Heart left ventricle (tissue), 16 donors: Measurements from ENCODE around the gene COL17A1. TPM values are rescaled to one million over a fixed set of nuclear protein-coding genes. Genes with fewer than 3 reads are reported as not detected.
A peak's percentile ranks its signal among the peaks of the same experiment; 100 is the strongest.

Experiments
- ATAC-seq, 4 donors: fragments of 200-7000 bp; cut with Tn5 transposase; one replicate each; pipeline ENCODE4 v1.9.1; 2020 to 2022; ENCODE audit warnings: moderate library complexity in 4 of 4, mild to moderate bottlenecking in 3 of 4, moderate number of reproducible peaks in 1 of 4
- DNase-seq, 5 donors: peaks; one replicate each; pipeline ENCODE4 v3.0.0-alpha.2; 2020
- H3K27ac ChIP-seq, 12 donors: fragments of 200-600 bp; sonication (generic) in 4 of 12; one replicate each; pipeline versions ENCODE4 v1.5.0 to v1.8.0; 2016 to 2022; ENCODE audit warnings: mild to moderate bottlenecking in 2 of 12
- H3K27me3 ChIP-seq, 9 donors: fragments of 200-600 bp; sonication (generic) in 2 of 9; one replicate each; pipeline versions ENCODE4 v1.5.1 to v1.8.0; 2016 to 2022; ENCODE audit warnings: mild to moderate bottlenecking in 3 of 9
- H3K36me3 ChIP-seq, 9 donors: fragments of 200-600 bp; sonication (generic) in 2 of 9; one replicate each; pipeline versions ENCODE4 v1.5.0 to v1.8.0; 2018 to 2022; ENCODE audit warnings: mild to moderate bottlenecking in 2 of 9
- H3K4me1 ChIP-seq, 12 donors: fragments of 200-600 bp; sonication (generic) in 4 of 12; one replicate each; pipeline versions ENCODE4 v1.5.0 to v1.8.0; 2016 to 2022; ENCODE audit warnings: mild to moderate bottlenecking in 3 of 12
- H3K4me3 ChIP-seq, 12 donors: fragments of 200-600 bp; sonication (generic) in 4 of 12; one replicate each; pipeline versions ENCODE4 v1.5.0 to v1.8.0; 2017 to 2022; ENCODE audit warnings: mild to moderate bottlenecking in 9 of 12, moderate library complexity in 4 of 12
- H3K9me3 ChIP-seq, 12 donors: fragments of 200-600 bp; sonication (generic) in 4 of 12; one replicate each; pipeline versions ENCODE4 v1.5.0 to v1.8.0; 2016 to 2022; ENCODE audit warnings: mild to moderate bottlenecking in 1 of 12
- CTCF ChIP-seq, 12 donors: fragments of 200-600 bp; sonication (generic) in 4 of 12; IDR thresholded peaks; one replicate each; pipeline versions ENCODE4 v1.5.0 to v1.8.0; 2018 to 2022; ENCODE audit warnings: antibody characterized with exemption in 12 of 12, mild to moderate bottlenecking in 5 of 12
- POLR2A ChIP-seq, 2 donors: fragments of 450-650 bp; IDR thresholded peaks; one replicate each; pipeline ENCODE4 v1.6.1; 2017; ENCODE audit warnings: antibody characterized with exemption in 2 of 2, mild to moderate bottlenecking in 2 of 2, moderate library complexity in 2 of 2
- WGBS, 4 donors: extraction: QIAGEN DNeasy Blood & Tissue Kit in 2 of 4; methylation state at CpG; one replicate each; pipeline versions ENCODE4 v1.1.5 to v1.1.7; 2013 to 2018; 5-methylcytosine and 5-hydroxymethylcytosine counted together
- intact Hi-C, 10 donors: fragments of 100-400 bp; cut with DNase I; formaldehyde crosslinking; loops; one replicate each; pipeline versions ENCODE4 v1.11.1 to v1.14.2; 2022
- polyA plus RNA-seq, 2 donors: library from polyadenylated mRNA; stranded (reverse); fragments of 200-250 nt; gene quantifications; one replicate each; pipeline ENCODE4 v1.2.3, GENCODE V29; 2013
- total RNA-seq, 9 donors: library from RNA; depleted of rRNA in 2 of 9; stranded (reverse); fragments of >200 nt in 2 of 9; fragmentation: NEBNext Ultra II Directional in 3 of 9; extraction: Animal tissue kit (Norgen Biotek cat#: 25700) in 3 of 9; gene quantifications; one replicate each; pipeline versions ENCODE4 v1.1.0 to v1.2.4, GENCODE V29; 2016 to 2023
- donor health status: ischemic (EF 13 %, LVEDD 7.1; RV severe dilation, severe dysfunction).
- donor health status: healthy with polysubstance abuse.
- donor health status: DM: no; HTN: yes; CAD: no.
- donor health status: DM: no; HTN: no; CAD: no.
- donor health status: ischemic (EF 25% LVEDD 6.9; RV normal size, moderate dysfunction).
- donor health status: ischemic (EF 25% LVEDD 5.7; RV mildly dilated, moderate dysfunction).
- donor health status: healthy.
- donor health status: DM: yes; HTN: yes; CAD: no.
- donor health status: ischemic (EF 35%, LVEDD 5.7; RV mildly dilated, moderate dysfunction).
- donor health status: nonischemic (EF 11% LVEDD 7.7; RV severe dilation, severe dysfunction).
- donor health status: DM: yes; HTN: yes; CAD: no.
- donor health status: PGD.
- donor health status: ischemic (EF 29% LVEDD 5.4; RV normal size, mild dysfunction).
- donor health status: nonischemic (EF 23%, LVEDD 6.1; RV moderate dilation, normal function).

COL17A1 gene
- total and polyA plus RNA-seq, 11 donors: 0.28 to 2.2 (median 0.37) TPM; not detected in 6

GRCh38 chr10:104053201-104053600 is 32.5 kb downstream of the COL17A1 start:
- 92 to 95% (median 93%) methylated on average over 4 of the region's 4 CpGs for WGBS, 4 donors

DNA sequence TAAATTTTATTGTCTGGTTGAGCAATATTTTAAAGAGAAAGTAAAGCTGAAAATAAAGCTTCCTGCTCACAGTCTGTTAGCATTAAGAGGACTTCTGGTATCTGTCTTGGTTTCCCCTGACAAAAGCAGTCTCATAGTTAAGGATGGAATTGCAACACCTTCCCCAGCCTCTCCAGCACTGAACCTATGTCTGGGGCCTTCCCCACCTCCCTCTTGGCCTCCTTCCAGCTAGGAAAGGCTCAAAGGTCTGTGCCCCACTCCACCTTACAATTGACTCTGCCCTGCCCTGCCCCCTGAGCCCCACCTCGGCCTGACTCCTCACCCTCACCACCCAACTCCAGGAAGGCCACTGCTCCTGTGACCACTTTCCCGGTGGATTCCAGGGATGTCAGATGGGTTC is 33.2 kb downstream of the COL17A1 start:
- WGBS, 4 donors: 87 to 97% (median 92%) methylated on average over 2 of the region's 2 CpGs
- Histone ChIP-seq H3K27ac (no peak overlapping the region), H3K27me3 (no peaks in the 10 kb centered on the region), H3K36me3 (no peaks in the 10 kb centered on the region), H3K4me3 (no peak overlapping the region), H3K9me3 (no peaks in the 10 kb centered on the region), H3K4me1 (peaks cover 0 to 13% (median 0%) of the 10 kb centered on the region in 12 donors)
- intact Hi-C loops: loop anchor here in 1 of 10 donors (5.0 kb wide), 1 partner anchor 165 kb away; no protein-coding TSS in a partner anchor
- TF ChIP-seq CTCF (IDR thresholded peaks at IDR 0.05) (no peak), POLR2A (IDR thresholded peaks at IDR 0.05) (no peak)
- DNase-seq: no peak
- ATAC-seq: no peak

More at GRCh38 chr10:104053201-104053600, 32.5 kb downstream of the COL17A1 start:
- H3K4me1 ChIP-seq: peaks cover 0 to 13% (median 0%) of the 10 kb centered on the region in 12 donors
- H3K27ac ChIP-seq: no peak overlapping the region
- H3K9me3 ChIP-seq: no peaks in the 10 kb centered on the region
- TF ChIP-seq POLR2A (IDR thresholded peaks at IDR 0.05) (no peak), CTCF (IDR thresholded peaks at IDR 0.05) (no peak)
- ATAC-seq: no peak
- no peak for DNase-seq
- H3K36me3 ChIP-seq: no peaks in the 10 kb centered on the region
- intact Hi-C loops: loop anchor here in 1 of 10 donors (5.0 kb wide), 1 partner anchor 164 kb away; no protein-coding TSS in a partner anchor
- no peak overlapping the region for H3K4me3 ChIP-seq
- no peaks in the 10 kb centered on the region for H3K27me3 ChIP-seq

DNA sequence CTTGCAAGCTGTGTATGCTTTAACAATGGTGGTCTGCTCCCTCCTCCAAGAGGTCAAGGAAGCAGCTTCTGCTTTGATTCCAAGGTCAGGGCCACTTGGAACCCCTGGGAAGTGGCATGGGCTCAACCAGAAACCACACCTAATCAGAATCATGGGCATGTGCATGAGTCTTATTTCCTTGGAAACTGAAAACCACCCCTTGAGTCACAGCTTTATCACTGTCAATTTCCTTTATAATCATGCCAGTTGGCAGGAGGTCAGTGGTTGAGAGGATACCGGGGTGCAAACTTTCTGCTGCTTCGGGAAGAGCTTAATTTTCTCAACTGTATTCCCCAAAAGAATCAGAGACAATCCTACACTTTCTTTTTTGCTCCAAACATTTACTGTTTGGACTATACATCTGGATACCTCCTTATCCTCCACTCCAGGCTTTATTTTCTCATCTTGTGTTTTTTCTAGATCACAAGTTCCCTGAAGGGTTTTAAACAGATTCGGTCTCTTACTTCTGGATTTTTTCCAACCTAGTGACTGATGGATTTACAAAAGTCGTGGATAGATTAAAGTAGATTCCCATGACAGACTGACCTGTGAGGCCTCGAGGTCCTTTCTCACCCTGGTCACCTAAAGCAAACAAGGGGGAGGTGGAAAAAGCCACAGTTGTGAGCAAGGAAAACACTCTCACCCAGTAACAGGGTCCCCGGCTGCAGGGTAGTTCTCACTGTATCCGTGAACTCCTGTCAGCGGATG is 36.0 kb downstream of the COL17A1 start:
- WGBS, 4 donors: 50 to 65% (median 62%) methylated on average over 8 of the region's 8 CpGs
- Histone ChIP-seq H3K27ac (peak overlapping the region in 1 of 12 donors; percentile 15), H3K27me3 (no peaks in the 10 kb centered on the region), H3K4me3 (no peak overlapping the region), H3K4me1 (peaks cover 0 to 13% (median 0%) of the 10 kb centered on the region in 12 donors), H3K9me3 (no peaks in the 10 kb centered on the region), H3K36me3 (no peaks in the 10 kb centered on the region)
- ATAC-seq (peak in 2 of 4 donors; percentile 27 to 51), DNase-seq (peak in 1 of 5 donors; percentile 24)
- intact Hi-C loops: loop anchor here in 6 of 10 donors (2.0 to 10.0 kb wide), 4 partner anchors 158 to 305 kb away; partner anchors contain the start of gene CFAP58 (in 1 of the 6)
- TF ChIP-seq CTCF (IDR thresholded peaks at IDR 0.05): no peak
- no peak for TF ChIP-seq POLR2A (IDR thresholded peaks at IDR 0.05)

DNA sequence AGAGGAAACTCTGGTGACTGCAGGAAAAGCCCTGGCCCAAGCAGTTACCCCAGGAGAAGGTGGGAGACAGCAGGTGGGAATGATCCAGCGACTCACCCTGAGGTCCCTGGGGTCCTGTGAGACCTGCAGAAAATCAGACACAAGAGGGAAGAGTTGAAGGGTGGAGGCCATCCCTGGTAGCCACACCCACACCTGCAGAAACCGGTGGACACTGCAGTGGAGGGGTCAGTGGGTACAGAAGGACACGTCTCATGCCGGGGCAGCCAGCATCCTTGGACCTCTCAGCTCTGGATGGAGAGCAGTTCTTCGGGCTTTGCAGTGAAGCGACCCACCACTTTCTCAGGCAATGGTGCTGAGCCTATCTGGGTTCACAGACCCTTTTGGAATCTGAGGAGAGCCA is 39.0 kb downstream of the COL17A1 start:
- H3K4me1 ChIP-seq: peaks cover 0 to 13% (median 0%) of the 10 kb centered on the region in 12 donors
- H3K27me3 ChIP-seq: no peaks in the 10 kb centered on the region
- no peak overlapping the region for H3K4me3 ChIP-seq
- ATAC-seq (no peak), DNase-seq (no peak)
- H3K27ac ChIP-seq: no peak overlapping the region
- no peaks in the 10 kb centered on the region for H3K36me3 ChIP-seq
- intact Hi-C loops: loop anchor here in 5 of 10 donors (5.0 to 10.0 kb wide), 2 partner anchors 161 to 308 kb away; partner anchors contain the start of gene CFAP58 (in 1 of the 5)
- TF ChIP-seq POLR2A (IDR thresholded peaks at IDR 0.05): no peak
- TF ChIP-seq CTCF (IDR thresholded peaks at IDR 0.05): no peak
- WGBS, 4 donors: 87 to 98% (median 91%) methylated on average over 6 of the region's 6 CpGs
- H3K9me3 ChIP-seq: no peaks in the 10 kb centered on the region
